HPDE6-E6E7 (cell line): ENCODE data around the gene RAET1L.
"Not testable (repeated sequence)": the region's sequence is repeated elsewhere in the genome, so short reads cannot be mapped to it uniquely, and the experiment has no call there.

Experiments
- DNase-seq: peaks from one replicate; pipeline ENCODE4 v3.0.0; 2011; ENCODE audit warnings: missing footprints; ENCODE audit errors: extremely low spot score

RAET1L gene

GRCh38 chr6:150025201-150025917, at the start of gene RAET1L:
Gene RAET1L (minus strand): TSS chr6:150025532. CDS start chr6:150025471, 61 bp downstream.
- DNase-seq: peak; percentile 86

GRCh38 chr6:150075034-150075421, 49.7 kb upstream of the RAET1L start:
- no peak for DNase-seq

GRCh38 chr6:150074396-150075033, 49.2 kb upstream of the RAET1L start:
- not testable (repeated sequence) for DNase-seq

- peak; percentile 86 for DNase-seq
These were observed 46.9 kb upstream of the RAET1L start for GRCh38 chr6:150072201-150072600.

GRCh38 chr6:150070236-150070818, 45.0 kb upstream of the RAET1L start:
- DNase-seq: no peak

- no peak for DNase-seq
These were observed 44.4 kb upstream of the RAET1L start for GRCh38 chr6:150069706-150070105.

GRCh38 chr6:150068720-150069648, 43.7 kb upstream of the RAET1L start, which contains the start of gene ULBP3:
Gene ULBP3 (minus strand): TSS chr6:150069121. CDS start chr6:150069066, 55 bp downstream.
- peak; percentile 95 for DNase-seq

GRCh38 chr6:150068151-150068550, 42.8 kb upstream of the RAET1L start:
- DNase-seq: no peak

- no peak for DNase-seq
These were observed 39.8 kb upstream of the RAET1L start for GRCh38 chr6:150065083-150065482.

GRCh38 chr6:150063640-150064039, 38.3 kb upstream of the RAET1L start:
- no peak for DNase-seq

GRCh38 chr6:150059973-150060372, 34.6 kb upstream of the RAET1L start:
- not testable (repeated sequence) for DNase-seq

GRCh38 chr6:150058986-150059385, 33.7 kb upstream of the RAET1L start:
- no peak for DNase-seq

- no peak for DNase-seq
These were observed 33.0 kb upstream of the RAET1L start for GRCh38 chr6:150058231-150058792.

GRCh38 chr6:150057501-150057951, 32.2 kb upstream of the RAET1L start:
- no peak for DNase-seq

GRCh38 chr6:150056916-150057315, 31.6 kb upstream of the RAET1L start:
- no peak for DNase-seq

GRCh38 chr6:150056156-150056555, 30.8 kb upstream of the RAET1L start:
- no peak for DNase-seq

- DNase-seq: no peak
These were observed 29.8 kb upstream of the RAET1L start for GRCh38 chr6:150055131-150055530.

- no peak for DNase-seq
These were observed 28.1 kb upstream of the RAET1L start for GRCh38 chr6:150053450-150053849.

- DNase-seq: no peak
These were observed 25.5 kb upstream of the RAET1L start for GRCh38 chr6:150050846-150051245.

- no peak for DNase-seq
These were observed 22.8 kb upstream of the RAET1L start for GRCh38 chr6:150048099-150048498.

GRCh38 chr6:150046943-150047342, 21.6 kb upstream of the RAET1L start:
- DNase-seq: no peak
